GM12865 (cell line): ENCODE data around the gene SMIM13.
A peak's percentile ranks its signal among the peaks of the same experiment; 100 is the strongest.

Experiments
- DNase-seq: peaks from one replicate; pipeline ENCODE4 v3.0.0; 2010; ENCODE audit warnings: low read depth
- H3K4me3 ChIP-seq: 2 replicates; pipeline ENCODE4 v1.5.1; 2011; ENCODE audit warnings: mild to moderate bottlenecking, low read depth, low read length, control low read depth
- CTCF ChIP-seq: IDR thresholded peaks from 2 replicates; pipeline ENCODE4 v1.5.1; 2011; ENCODE audit warnings: low read length, control low read depth, low read depth, inconsistent platforms; ENCODE audit not compliant: insufficient read depth; ENCODE audit errors: missing control alignments

The SMIM13 gene

GRCh38 chr6:11121851-11122250 is 28.2 kb downstream of the SMIM13 start:
- DNase-seq = no peak
- no peak for TF ChIP-seq CTCF
- H3K4me3 ChIP-seq = no peak overlapping the region

GRCh38 chr6:11122380-11122779 is 28.7 kb downstream of the SMIM13 start:
- no peak for DNase-seq
- TF ChIP-seq CTCF = no peak
- no peak overlapping the region for H3K4me3 ChIP-seq

- DNase-seq = no peak
- H3K4me3 ChIP-seq = no peak overlapping the region
Observed at GRCh38 chr6:11123978-11124377, 30.3 kb downstream of the SMIM13 start.

GRCh38 chr6:11126876-11127275 is 33.2 kb downstream of the SMIM13 start:
- no peak for DNase-seq
- no peak for TF ChIP-seq CTCF

More at GRCh38 chr6:11123978-11124377, 30.3 kb downstream of the SMIM13 start:
- TF ChIP-seq CTCF = no peak

GRCh38 chr6:11128608-11129007 is 35.0 kb downstream of the SMIM13 start:
- H3K4me3 ChIP-seq = no peak overlapping the region
- no peak for TF ChIP-seq CTCF
- DNase-seq = no peak

More at GRCh38 chr6:11126876-11127275, 33.2 kb downstream of the SMIM13 start:
- no peak overlapping the region for H3K4me3 ChIP-seq

- DNase-seq = peak; percentile 29
- TF ChIP-seq CTCF = no peak
- H3K4me3 ChIP-seq = no peak overlapping the region
Observed at GRCh38 chr6:11129908-11130565, 36.4 kb downstream of the SMIM13 start.

- no peak for TF ChIP-seq CTCF
- DNase-seq = no peak
- no peak overlapping the region for H3K4me3 ChIP-seq
Observed at GRCh38 chr6:11130605-11131004, 37.0 kb downstream of the SMIM13 start.
